GM21447 (cell line): ENCODE results near the gene PKNOX1.
"Not testable (repeated sequence)": the region's sequence is repeated elsewhere in the genome, so short reads cannot be mapped to it uniquely, and the experiment has no call there.

Experiments used
- ATAC-seq: cut with Tn5 transposase; IDR thresholded peaks from one replicate; pipeline ENCODE4 v1.9.1; 2021; ENCODE audit not compliant: unreplicated experiment

The PKNOX1 gene

GRCh38 chr21:42949094-42949755 lies 25.1 kb upstream of the PKNOX1 start:
- ATAC-seq, result not testable (repeated sequence)

- ATAC-seq, result not testable (repeated sequence)
Observed at GRCh38 chr21:42951193-42951592, 23.2 kb upstream of the PKNOX1 start.

GRCh38 chr21:42956824-42957630 lies 17.3 kb upstream of the PKNOX1 start:
- ATAC-seq, result peak; percentile 98

- not testable (repeated sequence) for ATAC-seq
Observed at GRCh38 chr21:42958122-42958521, 16.2 kb upstream of the PKNOX1 start.

GRCh38 chr21:42959728-42960127 lies 14.6 kb upstream of the PKNOX1 start:
- ATAC-seq, result no peak

GRCh38 chr21:42962380-42963007 lies 11.9 kb upstream of the PKNOX1 start:
- no peak for ATAC-seq

- no peak for ATAC-seq
Observed at GRCh38 chr21:42964086-42964485, 10.3 kb upstream of the PKNOX1 start.

- no peak for ATAC-seq
Observed at GRCh38 chr21:42964546-42965210, 9.7 kb upstream of the PKNOX1 start.

GRCh38 chr21:42965211-42965560 lies 9.2 kb upstream of the PKNOX1 start:
- ATAC-seq, result no peak

GRCh38 chr21:42967616-42968015 lies 6.7 kb upstream of the PKNOX1 start:
- not testable (repeated sequence) for ATAC-seq

GRCh38 chr21:42969193-42969600 lies 5.2 kb upstream of the PKNOX1 start:
- no peak for ATAC-seq

GRCh38 chr21:42970946-42971653 lies 3.3 kb upstream of the PKNOX1 start:
- ATAC-seq, result no peak

GRCh38 chr21:42971897-42972275 lies 2.5 kb upstream of the PKNOX1 start:
- ATAC-seq, result no peak

GRCh38 chr21:42973309-42973990 lies 912 bp upstream of the PKNOX1 start:
- ATAC-seq, result no peak

GRCh38 chr21:42974832-42975820 lies 764 bp downstream of the PKNOX1 start:
- ATAC-seq, result peak; percentile 19

GRCh38 chr21:42975886-42976608 lies 1.7 kb downstream of the PKNOX1 start:
- ATAC-seq, result no peak

- ATAC-seq, result no peak
Observed at GRCh38 chr21:42980312-42981213, 6.2 kb downstream of the PKNOX1 start.

GRCh38 chr21:42981214-42981523 lies 6.8 kb downstream of the PKNOX1 start:
- no peak for ATAC-seq
